Mesothelial cell of epicardium (in vitro differentiated cells): ENCODE data around the gene CXADR. TPM values are rescaled to one million over a fixed set of nuclear protein-coding genes. Genes with fewer than 3 reads are reported as not detected.
A peak's percentile ranks its signal among the peaks of the same experiment; 100 is the strongest.

Experiments used
- DNase-seq, 2 experiments: peaks; one replicate each; pipeline ENCODE4 v3.0.0; 2021; ENCODE audit warnings: low spot score in 2 of 2; ENCODE audit not compliant: unreplicated experiment in 2 of 2
- H3K27ac Mint-ChIP-seq: 2 replicates; pipeline ENCODE4 v1.8.0; 2021; ENCODE audit warnings: mixed read lengths
- H3K27me3 Mint-ChIP-seq: 2 replicates; pipeline ENCODE4 v1.8.0; 2021; ENCODE audit warnings: low read depth, mixed read lengths
- H3K36me3 Mint-ChIP-seq: 2 replicates; pipeline ENCODE4 v1.8.0; 2021; ENCODE audit warnings: mixed read lengths
- H3K4me1 Mint-ChIP-seq: 2 replicates; pipeline ENCODE4 v1.8.0; 2021; ENCODE audit warnings: mixed read lengths
- H3K4me3 Mint-ChIP-seq: 2 replicates; pipeline ENCODE4 v1.8.0; 2021; ENCODE audit warnings: mild to moderate bottlenecking, moderate library complexity, mixed read lengths
- H3K9me3 Mint-ChIP-seq: 2 replicates; pipeline ENCODE4 v1.8.0; 2021; ENCODE audit warnings: mixed read lengths
- CTCF ChIP-seq: fragments of 200-600 bp; sonication (generic); IDR thresholded peaks from one replicate; pipeline ENCODE4 v1.5.0; 2021; ENCODE audit warnings: antibody characterized with exemption; ENCODE audit not compliant: unreplicated experiment
- total RNA-seq: library from RNA; stranded (reverse); gene quantifications from 3 replicates; pipeline ENCODE4 v1.2.1, GENCODE V29; 2021

The CXADR gene
- total RNA-seq, 1 donor from 2014 or later = 37.5 TPM

- peaks cover 4% of the 10 kb centered on the region for H3K9me3 Mint-ChIP-seq
- no peak for DNase-seq
These were observed 26.5 kb downstream of the CXADR start for GRCh38 chr21:17539323-17539722.

DNA sequence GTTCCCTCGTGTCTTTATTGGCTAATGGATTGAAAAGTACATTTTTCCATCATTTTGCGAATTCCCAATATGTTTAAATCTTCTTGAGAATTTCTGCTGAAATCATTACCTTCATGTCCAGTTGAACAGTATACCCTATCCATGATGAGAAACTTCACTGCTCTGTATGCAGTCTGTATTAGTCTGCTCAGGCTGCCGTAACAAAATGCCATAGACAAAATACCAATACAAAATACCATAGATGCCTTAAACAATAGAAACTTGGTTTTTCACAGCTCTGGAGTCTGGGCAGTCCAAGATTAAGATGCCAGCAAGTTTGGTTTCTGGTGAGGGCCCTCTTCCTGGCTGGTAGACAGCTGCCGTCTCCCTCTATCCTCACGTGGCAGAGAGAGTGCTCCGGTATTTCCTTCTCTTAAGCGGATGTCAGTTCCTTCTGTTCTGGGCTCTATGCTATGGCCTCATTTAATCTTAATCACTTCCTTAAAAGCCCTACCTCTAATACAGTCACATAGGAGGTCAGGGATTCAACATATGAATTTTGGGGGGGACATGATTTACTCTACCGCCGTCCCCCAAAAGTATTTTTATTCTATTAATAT, 27.0 kb downstream of the CXADR start:
- Mint-ChIP-seq H3K4me3 (no peak overlapping the region), H3K27me3 (no peaks in the 10 kb centered on the region), H3K27ac (no peak overlapping the region), H3K36me3 (peaks cover 17% of the 10 kb centered on the region), H3K9me3 (peaks cover 4% of the 10 kb centered on the region), H3K4me1 (peaks cover 36% of the 10 kb centered on the region)
- no peak for TF ChIP-seq CTCF
- DNase-seq = no peak

More at GRCh38 chr21:17539323-17539722, 26.5 kb downstream of the CXADR start:
- H3K4me3 Mint-ChIP-seq = no peak overlapping the region
- H3K27me3 Mint-ChIP-seq = no peaks in the 10 kb centered on the region
- H3K36me3 Mint-ChIP-seq = peaks cover 17% of the 10 kb centered on the region
- no peak for TF ChIP-seq CTCF
- peaks cover 36% of the 10 kb centered on the region for H3K4me1 Mint-ChIP-seq
- H3K27ac Mint-ChIP-seq = peak overlapping the region; percentile 74

- TF ChIP-seq CTCF = no peak
- Mint-ChIP-seq H3K4me1 (peaks cover 36% of the 10 kb centered on the region), H3K27ac (no peak overlapping the region), H3K4me3 (no peak overlapping the region), H3K36me3 (peaks cover 17% of the 10 kb centered on the region), H3K9me3 (peaks cover 4% of the 10 kb centered on the region), H3K27me3 (no peaks in the 10 kb centered on the region)
- no peak for DNase-seq
These were observed 27.7 kb downstream of the CXADR start for GRCh38 chr21:17540530-17540929.

DNA sequence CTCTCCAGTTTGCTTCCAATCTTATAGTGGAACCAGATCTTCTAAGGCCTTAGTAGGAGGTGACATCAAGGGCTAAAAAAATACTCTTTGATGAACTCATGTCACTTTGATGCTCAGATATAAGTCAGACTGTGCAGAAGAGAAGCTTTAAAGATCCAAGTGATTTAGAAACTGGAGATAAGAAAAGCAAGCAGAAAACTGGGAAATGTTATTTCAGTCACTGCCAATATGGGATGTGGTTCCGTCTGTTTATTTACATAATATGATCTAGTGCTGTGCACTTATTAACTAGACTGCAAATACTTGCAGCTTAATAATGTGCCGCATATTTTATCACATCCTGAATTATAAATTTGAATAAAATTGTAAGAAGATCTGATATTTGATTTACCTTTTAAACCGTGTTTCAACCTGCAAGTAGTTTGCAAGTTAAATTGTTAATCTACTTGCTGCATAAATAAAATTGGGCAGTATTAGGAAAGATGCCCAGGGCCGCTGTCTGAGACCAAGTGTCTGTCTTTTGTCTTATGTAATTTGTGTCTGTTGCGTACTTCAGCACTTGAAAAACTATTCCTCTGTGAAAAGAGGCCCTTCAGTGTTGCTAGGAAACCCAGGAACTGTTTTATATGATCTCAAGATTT, 29.6 kb downstream of the CXADR start:
- H3K36me3 Mint-ChIP-seq = peaks cover 23% of the 10 kb centered on the region
- no peaks in the 10 kb centered on the region for H3K27me3 Mint-ChIP-seq
- TF ChIP-seq CTCF = no peak
- H3K27ac Mint-ChIP-seq = peak overlapping the region; percentile 53
- H3K9me3 Mint-ChIP-seq = peaks cover 3% of the 10 kb centered on the region
- no peak for DNase-seq
- H3K4me1 Mint-ChIP-seq = peaks cover 27% of the 10 kb centered on the region
- no peak overlapping the region for H3K4me3 Mint-ChIP-seq

GRCh38 chr21:17545007-17545406, 32.2 kb downstream of the CXADR start:
- no peak for DNase-seq
- no peak for TF ChIP-seq CTCF
- H3K4me1 Mint-ChIP-seq = peaks cover 15% of the 10 kb centered on the region
- no peak overlapping the region for H3K4me3 Mint-ChIP-seq
- no peaks in the 10 kb centered on the region for H3K9me3 Mint-ChIP-seq
- no peaks in the 10 kb centered on the region for H3K27me3 Mint-ChIP-seq
- peaks cover 19% of the 10 kb centered on the region for H3K36me3 Mint-ChIP-seq
- no peak overlapping the region for H3K27ac Mint-ChIP-seq
